ENCODE data around the gene GP9. TPM values are rescaled to one million over a fixed set of nuclear protein-coding genes. Genes with fewer than 3 reads are reported as not detected.

GP9 gene
- total and polyA plus RNA-seq, 8 donors = not detected

- DNase-seq = peak in 1 of 2 donors; percentile 1
- intact Hi-C loops (cut with DNase I; ENCODE audit: low total_unique reads) = no loop called here
- 87 to 94% (median 89%) methylated on average over 14 to 15 of the region's 15 CpGs for WGBS, 5 donors
Observed at GRCh38 chr3:129040579-129041300, 19.8 kb upstream of the GP9 start.

GRCh38 chr3:129045675-129046036 lies 14.9 kb upstream of the GP9 start:
- TF ChIP-seq EP300 (IDR thresholded peaks at IDR 0.05) (no peak), POLR2A (IDR thresholded peaks at IDR 0.05) (no peak), POLR2AphosphoS5 (IDR thresholded peaks at IDR 0.05) (no peak), CTCF (IDR thresholded peaks at IDR 0.05) (no peak)
- no peaks in the 10 kb centered on the region for H3K36me3 ChIP-seq
- H3K4me3 ChIP-seq = peak overlapping the region; percentile 28 to 41 (median 30)
- peaks cover 0 to 24% (median 17%) of the 10 kb centered on the region in 4 donors for H3K4me1 ChIP-seq
- WGBS, 5 donors = 5 to 34% (median 16%) methylated on average over 13 to 43 of the region's 43 CpGs
- peaks cover 0 to 17% (median 9%) of the 10 kb centered on the region in 3 donors for H3K27me3 ChIP-seq
- peak in 1 of 2 donors; percentile 70 for DNase-seq
- no peak overlapping the region for H3K27ac ChIP-seq
- peaks cover 0 to 3% (median 0%) of the 10 kb centered on the region in 4 donors for H3K9me3 ChIP-seq
- intact Hi-C loops (cut with DNase I; ENCODE audit: low total_unique reads) = no loop called here

More at GRCh38 chr3:129040579-129041300, 19.8 kb upstream of the GP9 start:
- H3K27ac ChIP-seq = no peak overlapping the region
- H3K27me3 ChIP-seq = peaks cover 0 to 4% (median 2%) of the 10 kb centered on the region in 3 donors
- H3K4me3 ChIP-seq = no peak overlapping the region
- no peaks in the 10 kb centered on the region for H3K36me3 ChIP-seq
- H3K4me1 ChIP-seq = peaks cover 0 to 19% (median 15%) of the 10 kb centered on the region in 4 donors
- TF ChIP-seq EP300 (IDR thresholded peaks at IDR 0.05) (no peak), POLR2A (IDR thresholded peaks at IDR 0.05) (no peak), CTCF (IDR thresholded peaks at IDR 0.05) (no peak), POLR2AphosphoS5 (IDR thresholded peaks at IDR 0.05) (no peak)
- H3K9me3 ChIP-seq = no peaks in the 10 kb centered on the region

- Histone ChIP-seq H3K27ac (no peak overlapping the region), H3K4me3 (peak overlapping the region; percentile 28 to 41 (median 30)), H3K27me3 (peaks cover 0 to 17% (median 9%) of the 10 kb centered on the region in 3 donors), H3K4me1 (peaks cover 0 to 29% (median 19%) of the 10 kb centered on the region in 4 donors), H3K36me3 (no peaks in the 10 kb centered on the region), H3K9me3 (peaks cover 0 to 3% (median 0%) of the 10 kb centered on the region in 4 donors)
- TF ChIP-seq EP300 (IDR thresholded peaks at IDR 0.05) = no peak
- TF ChIP-seq POLR2AphosphoS5 (IDR thresholded peaks at IDR 0.05) = no peak
- no peak for TF ChIP-seq POLR2A (IDR thresholded peaks at IDR 0.05)
- intact Hi-C loops (cut with DNase I; ENCODE audit: low total_unique reads) = no loop called here
- 51 to 70% (median 65%) methylated on average over 24 to 67 of the region's 67 CpGs for WGBS, 5 donors
- DNase-seq = peak in 1 of 2 donors; percentile 40
Observed at GRCh38 chr3:129046037-129046731, 14.4 kb upstream of the GP9 start.

- H3K27me3 ChIP-seq = peaks cover 0 to 17% (median 9%) of the 10 kb centered on the region in 3 donors
- H3K4me3 ChIP-seq = no peak overlapping the region
- DNase-seq = peak; percentile 10 to 73
- H3K36me3 ChIP-seq = no peaks in the 10 kb centered on the region
- peaks cover 5 to 37% (median 25%) of the 10 kb centered on the region in 4 donors for H3K4me1 ChIP-seq
- H3K9me3 ChIP-seq = peaks cover 0 to 3% (median 0%) of the 10 kb centered on the region in 4 donors
- no peak for TF ChIP-seq POLR2A (IDR thresholded peaks at IDR 0.05)
- no peak for TF ChIP-seq EP300 (IDR thresholded peaks at IDR 0.05)
- no peak for TF ChIP-seq CTCF (IDR thresholded peaks at IDR 0.05)
- no peak for TF ChIP-seq POLR2AphosphoS5 (IDR thresholded peaks at IDR 0.05)
- 60 to 86% (median 72%) methylated on average over 35 to 46 of the region's 46 CpGs for WGBS, 5 donors
- intact Hi-C loops (cut with DNase I; ENCODE audit: low total_unique reads) = no loop called here
- H3K27ac ChIP-seq = no peak overlapping the region
Observed at GRCh38 chr3:129046732-129047552, 13.6 kb upstream of the GP9 start.
